GM06990 (cell line): ENCODE data around the gene SLC25A22.

Source experiments
- DNase-seq: peaks from one replicate; pipeline ENCODE4 v3.0.0-alpha.2; 2011; ENCODE audit not compliant: insufficient read length; ENCODE audit errors: extremely low read depth
- H3K27me3 ChIP-seq: replicated peaks from 2 replicates; pipeline ENCODE4 v1.6.0; 2011; ENCODE audit warnings: low read length; ENCODE audit not compliant: control insufficient read depth, insufficient read depth
- H3K36me3 ChIP-seq: 2 replicates; pipeline ENCODE4 v1.5.1; 2011; ENCODE audit warnings: low read length; ENCODE audit not compliant: control insufficient read depth, insufficient read depth
- H3K4me3 ChIP-seq: replicated peaks from 2 replicates; pipeline ENCODE4 v1.5.1; 2011; ENCODE audit warnings: low read depth, mild to moderate bottlenecking, control low read depth, low read length
- TF ChIP-seq, protein P1 (sequence below): IDR thresholded peaks from 2 replicates; pipeline ENCODE4 v1.5.1; 2011; ENCODE audit warnings: low read length, control low read depth, mild to moderate bottlenecking, inconsistent platforms; ENCODE audit not compliant: insufficient read depth, poor library complexity, severe bottlenecking

The SLC25A22 gene

DNA sequence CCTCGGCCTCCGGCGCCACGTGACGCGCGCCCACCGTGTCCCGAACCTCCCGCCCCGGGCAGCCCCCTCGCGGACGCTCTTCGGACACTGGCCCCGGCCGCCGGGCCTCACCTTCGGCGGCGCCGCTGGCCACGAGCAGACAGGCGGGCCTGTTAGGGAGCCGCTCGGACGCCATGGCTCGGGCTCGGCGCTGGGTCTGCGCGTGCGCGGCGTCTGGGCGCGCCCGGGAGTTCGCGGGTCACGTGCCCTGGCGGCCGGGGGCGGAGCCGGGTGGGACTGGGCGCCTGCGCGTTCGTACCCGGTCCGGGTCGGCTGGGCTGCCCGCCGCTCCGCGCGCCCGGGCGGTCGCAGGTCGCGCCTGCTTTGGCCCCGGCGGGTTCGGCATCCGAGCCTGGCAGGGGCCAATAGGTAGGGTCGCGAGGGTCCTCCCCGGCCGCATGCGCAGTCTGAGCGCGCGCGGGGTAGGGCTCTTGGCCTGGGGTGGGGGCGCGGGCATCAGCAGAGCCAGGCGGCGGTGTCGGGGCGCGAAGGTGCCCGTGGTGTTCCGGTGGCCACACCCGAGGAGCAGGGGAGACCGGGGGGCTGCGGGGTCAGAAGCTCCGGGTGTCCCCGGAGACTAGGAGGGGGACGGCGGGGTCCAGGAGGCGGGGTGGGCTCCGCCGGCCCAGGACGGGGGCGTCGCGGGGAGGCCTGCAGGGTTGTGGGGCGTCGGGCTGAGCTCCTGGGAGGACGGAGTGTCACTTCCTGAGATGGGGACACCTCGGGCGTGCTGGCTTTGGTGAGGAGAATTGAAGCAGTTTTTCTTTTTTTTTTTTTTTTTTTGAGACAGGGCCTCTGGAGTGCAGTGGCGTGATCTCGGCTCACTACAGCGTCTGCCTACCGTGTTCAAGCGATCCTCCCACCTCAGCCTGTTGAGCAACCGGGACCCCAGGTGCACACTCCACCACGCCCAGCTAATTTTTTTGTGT lies 20.5 kb downstream of the SLC25A22 start, which contains the start of gene GATD1:
TSS of gene GATD1 (minus strand) at position 200 of the 968 bp plus-strand sequence. CDS start at position 175, 25 bp downstream.
- Histone ChIP-seq H3K27me3 (no peaks in the 10 kb centered on the region), H3K4me3 (peak within 1 kb of the TSS; percentile 90), H3K36me3 (peaks cover 5% of the 10 kb centered on the region)
- peak; percentile 92 for DNase-seq
- TF ChIP-seq, protein P1, sequence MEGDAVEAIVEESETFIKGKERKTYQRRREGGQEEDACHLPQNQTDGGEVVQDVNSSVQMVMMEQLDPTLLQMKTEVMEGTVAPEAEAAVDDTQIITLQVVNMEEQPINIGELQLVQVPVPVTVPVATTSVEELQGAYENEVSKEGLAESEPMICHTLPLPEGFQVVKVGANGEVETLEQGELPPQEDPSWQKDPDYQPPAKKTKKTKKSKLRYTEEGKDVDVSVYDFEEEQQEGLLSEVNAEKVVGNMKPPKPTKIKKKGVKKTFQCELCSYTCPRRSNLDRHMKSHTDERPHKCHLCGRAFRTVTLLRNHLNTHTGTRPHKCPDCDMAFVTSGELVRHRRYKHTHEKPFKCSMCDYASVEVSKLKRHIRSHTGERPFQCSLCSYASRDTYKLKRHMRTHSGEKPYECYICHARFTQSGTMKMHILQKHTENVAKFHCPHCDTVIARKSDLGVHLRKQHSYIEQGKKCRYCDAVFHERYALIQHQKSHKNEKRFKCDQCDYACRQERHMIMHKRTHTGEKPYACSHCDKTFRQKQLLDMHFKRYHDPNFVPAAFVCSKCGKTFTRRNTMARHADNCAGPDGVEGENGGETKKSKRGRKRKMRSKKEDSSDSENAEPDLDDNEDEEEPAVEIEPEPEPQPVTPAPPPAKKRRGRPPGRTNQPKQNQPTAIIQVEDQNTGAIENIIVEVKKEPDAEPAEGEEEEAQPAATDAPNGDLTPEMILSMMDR: no peak

DNA sequence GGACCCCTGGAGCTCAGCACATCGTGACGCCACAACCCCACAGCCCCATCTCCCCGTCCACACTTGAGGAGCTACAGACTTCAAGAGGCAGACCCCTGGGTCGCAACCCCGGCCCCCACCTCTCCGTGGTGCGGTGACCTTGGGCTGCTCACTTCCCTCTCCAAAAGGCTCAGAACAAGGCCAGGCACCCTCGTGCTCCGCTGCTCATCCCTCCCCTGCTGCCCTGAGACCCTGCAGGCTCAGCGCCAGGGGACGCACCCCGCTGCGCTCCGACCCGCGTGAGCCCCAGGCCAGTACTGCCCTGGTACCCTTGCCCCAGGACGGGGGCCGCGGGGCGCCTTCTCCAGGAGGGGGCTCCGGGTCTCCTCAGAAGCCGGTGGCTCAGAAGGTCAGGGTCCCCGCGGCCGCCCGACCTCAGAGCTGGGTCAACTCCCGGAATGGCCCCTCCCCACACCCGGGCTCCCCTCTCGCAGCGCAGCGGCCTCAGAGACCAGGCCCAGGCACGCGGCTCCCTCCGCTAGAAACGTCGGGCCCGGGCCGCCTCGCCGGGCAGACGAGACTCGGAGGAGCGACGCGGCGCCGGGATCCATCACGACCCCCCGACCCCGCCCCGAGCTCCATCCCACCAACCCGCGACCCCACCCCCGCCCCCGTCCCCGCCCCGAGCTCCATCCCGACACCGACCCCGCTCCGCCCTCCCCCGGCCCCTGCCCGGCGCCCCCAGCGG lies 21.4 kb downstream of the SLC25A22 start:
- Histone ChIP-seq H3K4me3 (peak overlapping the region; percentile 90), H3K27me3 (no peaks in the 10 kb centered on the region), H3K36me3 (peaks cover 5% of the 10 kb centered on the region)
- TF ChIP-seq, protein P1: peak; percentile 16
- DNase-seq: peak; percentile 63

DNA sequence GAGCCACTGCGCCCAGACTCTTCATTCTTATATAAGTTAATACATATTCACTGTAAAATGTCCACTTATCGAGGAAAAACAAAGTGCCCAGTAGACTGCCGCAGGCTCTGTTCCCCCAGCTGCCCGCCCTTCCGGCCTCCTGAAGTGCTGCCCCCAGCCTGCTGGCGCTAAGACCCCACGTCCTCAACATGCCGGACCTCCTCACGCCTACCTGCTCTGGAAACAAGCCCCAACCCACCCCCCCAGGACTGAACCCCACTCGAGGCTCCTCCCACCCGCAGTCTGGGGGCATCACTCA lies 21.9 kb downstream of the SLC25A22 start:
- Histone ChIP-seq H3K4me3 (peak overlapping the region; percentile 90), H3K36me3 (peaks cover 8% of the 10 kb centered on the region), H3K27me3 (no peaks in the 10 kb centered on the region)
- TF ChIP-seq, protein P1: no peak
- no peak for DNase-seq

DNA sequence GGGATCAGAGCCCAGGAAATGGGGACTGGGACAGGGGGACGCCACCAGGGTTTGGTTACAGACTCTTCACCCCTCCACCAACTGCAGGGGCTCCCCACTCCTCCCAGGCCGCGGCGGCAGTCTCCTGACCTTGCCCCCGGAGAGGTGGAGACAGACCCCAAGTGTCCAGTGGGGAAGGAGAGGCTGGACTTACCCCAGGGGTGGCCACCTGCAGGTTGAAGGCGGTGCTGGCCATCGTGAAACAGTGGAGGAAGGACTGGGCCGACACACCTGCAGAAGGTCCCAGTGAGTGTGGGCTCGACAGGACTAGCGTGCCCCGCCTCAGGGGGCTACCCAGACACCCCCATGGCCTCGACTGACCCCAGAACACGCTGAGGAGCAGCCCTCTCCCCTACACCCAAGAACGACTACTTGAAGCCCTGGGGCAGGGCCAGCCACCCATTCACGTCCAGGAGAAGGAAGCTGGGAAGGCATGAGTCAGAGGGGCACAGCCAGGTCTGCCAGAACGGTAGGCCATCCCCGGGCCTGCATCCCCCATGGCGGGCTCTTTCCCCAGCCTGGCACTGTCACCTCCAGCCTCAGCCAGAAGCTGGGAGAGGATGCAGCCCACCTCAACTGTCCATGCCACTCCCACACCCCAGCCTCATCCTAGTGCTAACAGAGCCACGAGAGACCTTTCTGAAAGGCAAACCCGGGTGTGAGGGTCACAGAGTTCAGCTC lies 23.0 kb downstream of the SLC25A22 start:
- Histone ChIP-seq H3K4me3 (no peak overlapping the region), H3K27me3 (no peaks in the 10 kb centered on the region), H3K36me3 (peaks cover 12% of the 10 kb centered on the region)
- DNase-seq: no peak
- TF ChIP-seq, protein P1: no peak

DNA sequence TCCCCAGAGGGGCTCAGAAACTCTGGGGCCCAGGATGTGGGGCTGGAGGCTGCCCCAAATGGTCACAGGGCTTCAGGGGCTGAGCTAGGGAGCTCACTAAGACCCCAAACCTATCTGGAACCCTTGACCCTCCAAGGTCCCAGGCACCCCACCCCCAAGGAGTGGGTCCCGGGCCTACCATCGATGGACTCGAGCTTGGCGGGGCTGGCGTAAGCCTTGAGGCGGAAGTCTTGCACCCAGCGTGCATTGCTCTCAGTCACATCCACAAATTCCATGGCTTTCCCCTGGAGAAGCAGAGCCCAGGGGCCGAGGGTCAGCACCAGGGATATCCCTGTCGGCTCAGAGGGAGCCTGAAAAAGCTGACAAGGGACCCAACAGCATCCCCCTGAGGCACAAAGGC lies 24.3 kb downstream of the SLC25A22 start:
- no peak for DNase-seq
- Histone ChIP-seq H3K4me3 (no peak overlapping the region), H3K36me3 (peaks cover 13% of the 10 kb centered on the region), H3K27me3 (no peaks in the 10 kb centered on the region)
- TF ChIP-seq, protein P1: no peak
